NCI-H510A treated with DMSO at 0.1 percent for 48 hours (cell line): ENCODE measurements around the gene LCP1.
"Not testable (repeated sequence)": the region's sequence is repeated elsewhere in the genome, so short reads cannot be mapped to it uniquely, and the experiment has no call there.

Experiments used
- DNase-seq: peaks from one replicate; lab custom pipeline; 2025; lab: John Stamatoyannopoulos, UW

Gene LCP1

DNA sequence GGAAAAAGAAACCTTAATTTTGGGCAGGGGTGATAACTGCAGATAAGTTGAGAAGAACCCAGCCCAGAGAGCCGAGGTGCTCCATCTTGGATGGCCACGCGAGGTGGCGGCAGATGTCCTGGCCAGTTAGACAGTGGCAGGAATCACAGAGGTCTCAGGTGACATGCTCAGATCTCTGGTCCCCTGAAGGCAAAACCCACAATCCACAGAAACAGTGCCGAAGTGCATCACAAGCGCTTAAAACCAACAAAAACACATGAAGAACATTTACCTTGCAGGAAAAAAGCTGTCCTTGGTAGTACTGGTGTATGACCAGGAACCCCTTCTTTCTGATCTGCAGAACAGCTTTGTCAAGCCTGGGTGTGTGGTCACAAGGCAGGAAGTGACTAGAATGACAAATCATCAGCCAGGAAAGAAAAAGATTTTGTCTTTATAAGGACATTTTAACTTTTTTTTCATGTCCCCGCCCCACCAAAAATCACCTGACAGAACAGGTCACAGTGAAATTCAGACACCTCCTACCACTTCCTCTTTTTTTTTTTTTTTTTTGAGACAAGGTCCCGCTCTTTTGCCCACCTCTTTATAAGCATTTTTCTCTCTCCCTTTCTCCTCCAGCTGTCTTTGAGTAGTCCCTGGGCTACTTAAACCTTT, at the start of gene LCP1:
Gene LCP1 (minus strand): TSS at position 338 of the 651 bp plus-strand sequence. CDS start 22,515 bp downstream, outside the sequence.
- no peak for DNase-seq

DNA sequence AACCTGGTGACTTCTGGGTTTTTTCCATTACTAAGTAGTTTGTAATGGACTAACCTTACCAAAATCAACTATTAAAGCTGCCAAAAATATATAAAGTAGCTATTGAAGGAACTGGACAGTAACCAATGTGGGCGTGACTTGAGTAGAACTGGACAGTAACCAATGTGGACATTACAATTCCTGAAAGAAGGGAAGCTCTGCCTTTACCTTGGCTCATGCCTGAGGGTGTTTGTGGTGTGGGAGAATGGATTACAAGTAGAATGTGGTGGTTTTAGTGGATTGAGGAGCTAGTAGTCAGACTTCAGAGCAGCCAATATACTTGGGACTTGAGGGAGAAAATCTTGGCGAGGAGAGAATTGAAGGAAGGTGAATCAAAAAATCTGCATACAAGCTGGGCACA, 47.3 kb upstream of the LCP1 start:
- DNase-seq: no peak

DNA sequence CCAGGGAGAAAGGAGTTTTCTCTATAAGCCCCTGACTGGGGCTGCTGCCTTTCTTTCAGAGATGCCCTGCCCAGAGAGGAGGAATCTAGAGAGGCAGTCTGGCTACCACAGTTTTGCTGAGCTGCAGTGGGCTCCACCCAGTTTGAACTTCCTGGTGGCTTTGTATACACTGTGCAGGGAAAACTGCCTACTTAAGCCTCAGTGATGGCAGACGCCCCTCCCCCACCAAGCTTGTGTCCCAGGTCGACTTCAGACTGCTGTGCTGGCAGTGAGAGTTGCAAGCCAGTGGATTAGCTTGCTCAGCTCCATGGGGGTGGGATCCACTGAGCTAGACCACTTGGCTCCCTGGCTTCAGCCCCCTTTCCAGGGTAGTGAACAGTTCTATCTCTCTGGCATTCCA, 38.3 kb upstream of the LCP1 start:
- not testable (repeated sequence) for DNase-seq

GRCh38 chr13:46214741-46215140, 32.8 kb upstream of the LCP1 start:
- not testable (repeated sequence) for DNase-seq

DNA sequence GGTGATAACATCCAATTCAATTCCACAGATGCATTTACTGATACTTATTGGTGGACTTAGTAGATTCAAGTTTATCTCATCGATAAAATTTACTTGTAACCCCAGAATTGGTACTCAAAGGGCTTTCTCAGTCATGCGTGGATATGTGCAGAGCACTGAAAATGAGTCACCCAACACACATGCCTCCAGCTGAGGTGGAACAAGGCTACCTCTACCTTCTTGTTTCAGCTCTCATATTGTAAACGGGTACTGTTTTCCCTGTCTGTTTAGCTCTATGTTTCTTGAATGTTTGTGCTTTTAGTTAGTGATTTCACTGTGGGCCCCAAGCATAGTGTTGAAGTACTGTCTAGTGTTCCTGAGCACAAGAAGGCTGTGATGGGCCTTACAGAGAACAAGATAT, 31.3 kb upstream of the LCP1 start:
- DNase-seq: no peak

DNA sequence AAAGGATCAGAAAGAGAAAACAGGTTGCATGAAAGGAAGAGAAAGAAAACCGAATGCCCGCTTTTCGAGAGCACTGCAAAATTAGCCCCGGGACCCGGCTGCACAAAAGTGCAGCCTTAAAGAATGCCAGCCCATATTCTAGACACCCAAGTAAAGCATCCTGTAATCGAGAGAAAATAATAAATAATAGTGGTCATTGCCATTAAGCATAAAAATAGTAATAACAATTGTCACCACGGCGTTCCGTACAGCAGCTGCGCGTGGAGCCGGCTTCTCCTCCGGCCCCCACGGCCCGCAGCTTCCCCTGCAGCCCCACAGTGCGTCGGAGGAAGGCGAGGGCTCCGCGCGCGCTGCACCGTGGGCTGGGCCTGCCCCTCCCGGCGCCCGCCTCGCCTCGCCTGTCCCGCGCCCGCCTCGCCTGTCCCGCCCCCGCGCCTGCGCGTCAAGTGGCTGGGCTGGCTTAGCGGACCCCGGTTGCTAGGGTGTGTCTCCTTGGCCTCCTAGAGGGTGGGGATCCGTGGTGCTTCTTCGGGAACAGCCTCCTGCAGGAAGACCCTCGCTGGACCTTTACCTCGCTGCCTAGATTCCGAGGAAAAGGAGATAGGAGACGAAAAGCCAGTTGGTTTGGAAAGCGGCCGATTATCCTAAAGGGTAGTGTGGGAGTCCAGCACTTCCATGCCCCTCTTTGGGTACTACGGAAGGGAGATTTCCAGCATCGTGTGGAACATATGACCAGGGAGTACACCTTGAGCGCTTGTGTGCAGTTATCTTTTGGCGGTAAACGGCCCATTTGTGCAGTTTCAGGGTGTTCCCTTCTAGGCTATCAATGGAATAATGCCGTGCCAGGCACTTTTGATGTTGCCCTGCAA, 29.7 kb upstream of the LCP1 start, which contains the start of gene LRRC63:
Gene LRRC63 (plus strand): TSS at position 446 of the 869 bp plus-strand sequence. CDS start 1,107 bp downstream, outside the sequence.
- no peak for DNase-seq

DNA sequence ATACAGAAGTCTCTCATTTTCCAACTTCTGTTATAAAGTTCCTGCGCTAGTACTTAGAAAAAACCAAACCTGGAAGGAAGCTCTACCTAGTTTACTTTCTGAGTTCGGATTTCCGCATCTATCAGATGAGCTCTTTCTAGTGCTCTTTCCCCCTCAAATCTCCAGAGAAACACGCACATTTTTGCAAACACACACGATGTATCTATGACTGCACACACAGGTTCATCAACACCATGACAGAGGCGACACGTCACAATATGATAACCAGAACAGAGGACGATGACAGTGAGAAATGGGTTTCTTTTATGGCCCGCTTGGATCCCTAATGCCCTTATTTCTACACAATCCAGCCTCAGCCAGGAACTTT, 29.1 kb upstream of the LCP1 start:
- no peak for DNase-seq

GRCh38 chr13:46210362-46211083, 28.5 kb upstream of the LCP1 start:
- no peak for DNase-seq

DNA sequence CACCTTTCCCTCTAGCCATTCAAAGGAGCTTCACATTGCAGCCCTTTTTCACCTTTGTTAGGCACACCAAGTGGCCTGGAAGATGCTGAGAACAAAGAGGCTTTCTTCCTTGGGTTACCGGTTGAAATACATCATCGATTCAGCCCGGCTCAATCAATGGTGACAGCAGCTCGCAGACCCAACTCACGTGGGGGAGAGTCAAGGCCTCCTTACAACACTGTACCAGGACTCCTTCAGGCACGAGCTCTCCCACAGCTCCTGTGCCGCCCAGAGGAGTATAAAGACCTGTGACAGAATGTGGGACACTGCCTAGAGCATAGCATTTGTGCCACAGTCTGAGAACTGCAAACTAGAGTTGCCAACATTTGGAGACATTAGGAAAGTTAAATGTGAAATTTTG, 25.9 kb upstream of the LCP1 start:
- no peak for DNase-seq

GRCh38 chr13:46206143-46206542, 24.2 kb upstream of the LCP1 start:
- no peak for DNase-seq

GRCh38 chr13:46202966-46203365, 21.0 kb upstream of the LCP1 start:
- no peak for DNase-seq

- DNase-seq: no peak
Observed at GRCh38 chr13:46202188-46202795, 20.3 kb upstream of the LCP1 start.

DNA sequence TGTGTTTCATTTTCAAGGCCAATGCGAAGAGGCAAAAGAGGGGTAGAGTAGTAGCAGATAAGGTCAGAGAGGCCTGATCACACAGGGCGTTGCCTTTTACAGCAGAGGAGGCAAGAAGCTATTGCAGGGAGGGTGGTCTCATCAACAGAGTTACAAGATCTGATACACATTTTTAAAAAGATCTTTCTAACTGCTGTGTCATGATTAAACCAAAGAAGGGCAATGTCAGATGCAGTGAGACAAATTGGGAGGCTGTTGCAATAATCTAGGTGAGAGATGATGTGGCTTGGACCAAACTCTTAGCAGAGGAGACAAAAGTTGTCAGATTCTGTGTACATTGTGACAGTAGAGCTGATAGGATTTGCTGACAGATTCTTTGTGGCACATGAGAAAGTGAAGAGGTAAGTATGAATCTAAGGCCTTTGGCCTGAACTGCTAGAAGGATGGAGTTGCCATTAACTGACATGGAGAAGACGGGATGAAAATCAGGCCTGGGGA, 16.8 kb upstream of the LCP1 start:
- no peak for DNase-seq

- DNase-seq: no peak
Observed at GRCh38 chr13:46197299-46198048, 15.5 kb upstream of the LCP1 start.

- DNase-seq: no peak
Observed at GRCh38 chr13:46195016-46195415, 13.0 kb upstream of the LCP1 start.

GRCh38 chr13:46192412-46192811, 10.4 kb upstream of the LCP1 start:
- no peak for DNase-seq

GRCh38 chr13:46185634-46186033, 3.7 kb upstream of the LCP1 start:
- DNase-seq: no peak

GRCh38 chr13:46184277-46184699, 2.3 kb upstream of the LCP1 start:
- no peak for DNase-seq

DNA sequence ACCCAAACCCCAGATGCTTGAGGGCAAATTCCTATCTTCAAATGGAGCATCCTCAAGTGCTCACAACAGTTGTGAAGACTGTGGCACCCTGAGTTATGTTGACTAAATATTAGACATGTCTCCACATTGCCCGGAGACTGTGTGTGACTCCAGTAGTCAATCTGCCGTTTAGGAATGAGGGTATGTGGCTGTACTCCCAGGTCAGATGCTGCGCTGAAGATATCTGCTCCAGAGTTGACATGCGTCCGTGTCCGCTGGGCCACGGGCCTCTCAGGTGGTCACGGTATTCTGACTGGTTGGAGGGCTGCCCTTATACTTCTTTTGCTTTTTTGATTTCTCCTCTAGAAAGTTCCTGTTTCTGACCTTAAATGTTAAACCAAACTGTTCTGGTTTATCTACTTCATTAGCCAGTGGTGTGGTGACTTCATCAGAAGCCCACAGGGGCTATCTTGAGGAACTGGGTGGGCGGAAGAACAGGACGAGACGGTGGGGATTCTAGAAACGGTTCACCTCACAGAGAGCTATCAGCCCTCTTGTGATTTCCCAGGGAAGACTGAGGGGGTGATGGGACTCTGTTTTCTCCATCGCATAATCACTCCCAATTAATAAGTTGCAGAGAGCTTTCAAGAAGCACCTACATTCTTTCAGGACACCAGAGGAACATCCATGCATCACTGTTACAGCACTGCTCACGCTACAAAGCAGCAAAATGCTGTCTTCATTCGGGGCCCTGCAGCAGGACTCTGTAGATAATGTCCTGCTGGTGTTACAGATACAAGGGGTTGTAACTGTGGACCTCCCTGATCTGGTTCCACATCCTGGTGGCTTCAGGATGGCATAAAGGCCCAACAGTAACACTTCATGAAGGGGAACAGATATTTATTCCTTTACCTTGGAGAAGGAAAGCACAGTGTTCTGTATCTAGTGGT, 1.3 kb upstream of the LCP1 start:
- DNase-seq: no peak

- DNase-seq: no peak
Observed at GRCh38 chr13:46182491-46182877, 507 bp upstream of the LCP1 start.
